GM21447 (cell line): Measurements from ENCODE around the gene PRTN3.
"Not testable (repeated sequence)": the region's sequence is repeated elsewhere in the genome, so short reads cannot be mapped to it uniquely, and the experiment has no call there.

ENCODE experiments used
- ATAC-seq: cut with Tn5 transposase; IDR thresholded peaks from one replicate; pipeline ENCODE4 v1.9.1; 2021; ENCODE audit not compliant: unreplicated experiment

The PRTN3 gene

GRCh38 chr19:862581-863314, 21.9 kb downstream of the PRTN3 start:
- no peak for ATAC-seq

DNA sequence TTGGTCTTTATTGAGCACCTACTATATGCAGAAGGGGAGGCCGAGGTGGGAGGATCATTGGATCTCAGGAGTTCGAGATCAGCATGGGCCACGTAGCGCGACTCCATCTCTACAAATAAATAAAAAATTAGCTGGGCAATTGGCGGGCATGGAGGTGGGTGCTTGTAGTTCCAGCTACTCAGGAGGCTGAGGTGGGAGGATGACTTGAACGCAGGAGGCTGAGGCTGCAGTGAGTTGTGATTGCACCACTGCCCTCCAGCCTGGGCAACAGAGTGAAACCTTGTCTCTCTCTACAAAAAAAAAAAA, 22.5 kb downstream of the PRTN3 start:
- no peak for ATAC-seq

GRCh38 chr19:866769-867300, 26.0 kb downstream of the PRTN3 start:
- no peak for ATAC-seq

DNA sequence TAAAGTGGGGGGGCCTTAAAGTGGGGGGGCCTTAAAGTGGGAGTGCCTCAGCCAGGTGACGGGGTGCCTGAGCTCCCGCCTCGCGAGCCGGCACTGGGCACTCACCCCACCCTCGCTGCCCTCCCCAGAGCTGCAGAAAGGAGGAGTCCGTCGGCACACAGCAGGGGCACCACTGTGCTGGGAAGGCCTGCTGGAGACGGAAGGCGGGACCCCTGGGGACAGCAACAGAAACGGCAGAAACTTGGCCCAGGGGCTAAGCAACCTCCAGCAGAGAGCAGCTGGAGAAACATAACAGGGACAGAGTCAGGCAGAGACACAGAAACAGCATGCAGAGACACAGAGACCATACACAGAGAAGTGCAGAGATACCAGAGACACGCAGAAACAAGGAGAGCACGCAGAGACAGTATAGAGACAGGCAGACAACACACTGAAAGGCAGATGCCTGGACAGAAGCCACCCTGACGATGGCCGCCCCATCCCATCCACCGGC, 26.5 kb downstream of the PRTN3 start:
- no peak for ATAC-seq

- no peak for ATAC-seq
Measured at GRCh38 chr19:867855-868457, 27.2 kb downstream of the PRTN3 start.

DNA sequence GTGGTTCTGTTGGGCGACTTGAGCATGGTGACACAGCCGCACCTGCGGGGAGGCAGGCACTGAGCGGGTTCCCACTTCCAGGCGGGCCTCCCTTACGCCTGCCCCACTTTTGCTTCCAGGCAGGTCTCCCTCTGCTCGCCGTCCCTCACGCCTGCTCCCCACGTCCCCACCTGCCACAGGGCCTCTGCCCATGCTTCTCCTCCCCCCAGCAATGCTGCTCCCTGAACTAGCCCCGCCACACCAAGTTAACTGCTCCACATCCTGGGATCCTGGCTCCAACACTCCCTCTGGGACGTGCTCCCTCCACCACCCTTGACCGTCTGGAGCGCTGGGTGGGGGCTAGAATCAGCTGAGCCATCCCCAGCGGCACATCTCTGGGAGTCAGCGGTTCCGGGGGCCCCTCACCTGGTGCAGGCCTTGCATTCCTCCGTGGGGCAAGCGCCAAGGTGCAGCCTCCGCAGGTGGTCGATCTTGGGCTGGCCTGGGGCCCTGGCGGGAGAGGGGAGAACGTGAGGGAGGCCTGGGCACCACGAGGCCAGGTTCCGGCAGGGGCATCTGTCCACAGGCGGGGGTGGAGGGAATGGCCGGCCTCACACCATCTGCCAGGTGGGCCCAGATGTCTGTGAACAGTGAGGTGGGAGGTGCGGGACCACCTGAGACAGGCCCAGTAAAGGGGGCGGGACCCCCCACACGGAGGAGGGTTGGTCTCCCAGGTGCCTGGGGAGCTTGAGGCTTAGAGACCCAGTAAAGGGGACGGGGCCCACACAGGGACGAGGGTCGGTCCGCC, 27.9 kb downstream of the PRTN3 start:
- no peak for ATAC-seq

DNA sequence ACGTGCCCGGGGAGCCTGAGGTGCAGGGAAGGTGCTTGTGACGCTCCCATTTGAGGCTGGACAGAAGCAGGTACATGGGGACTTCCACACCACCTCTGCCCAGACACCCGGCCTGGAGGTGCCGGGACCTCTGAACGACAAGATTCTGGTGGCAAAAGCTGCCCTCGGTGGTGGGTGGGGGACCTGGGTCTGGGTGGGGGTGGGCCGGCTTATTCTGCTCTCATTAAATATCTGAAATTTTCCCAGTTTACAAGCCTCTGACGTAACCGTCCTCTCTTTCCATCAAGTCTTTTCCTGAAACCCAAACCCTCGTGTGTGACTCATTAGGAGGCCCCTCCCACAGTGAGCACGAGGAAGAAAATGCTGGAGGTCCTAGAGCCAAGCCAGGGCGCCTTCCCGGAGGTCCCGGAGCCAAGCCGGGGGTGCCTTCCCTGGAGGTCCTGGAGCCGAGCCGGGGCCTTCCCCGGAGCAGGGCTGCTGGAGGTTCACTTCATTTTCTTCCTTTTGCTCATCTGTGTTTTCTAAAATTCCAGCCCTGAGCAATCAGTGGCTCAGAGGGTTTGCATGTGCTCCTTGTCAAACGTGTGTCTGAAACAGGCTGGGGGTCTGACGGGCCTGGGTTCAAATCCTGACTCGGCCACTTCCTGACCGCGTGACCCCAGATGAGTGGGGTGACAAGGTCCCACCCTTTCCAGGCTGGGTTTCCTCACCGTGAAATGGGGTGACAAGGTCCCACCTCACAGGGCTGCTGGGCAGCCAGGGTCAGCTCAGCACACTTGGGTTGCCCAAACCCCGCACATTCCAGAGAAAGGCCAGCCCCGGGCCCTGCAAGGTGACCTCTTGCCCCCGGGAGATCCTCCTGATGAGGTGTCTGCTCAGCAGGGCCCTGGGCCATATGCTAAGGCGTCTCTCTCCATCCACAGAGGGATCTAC, 28.7 kb downstream of the PRTN3 start:
- no peak for ATAC-seq

- no peak for ATAC-seq
Measured at GRCh38 chr19:870314-870713, 29.5 kb downstream of the PRTN3 start.

- no peak for ATAC-seq
Measured at GRCh38 chr19:870963-871401, 30.2 kb downstream of the PRTN3 start.

DNA sequence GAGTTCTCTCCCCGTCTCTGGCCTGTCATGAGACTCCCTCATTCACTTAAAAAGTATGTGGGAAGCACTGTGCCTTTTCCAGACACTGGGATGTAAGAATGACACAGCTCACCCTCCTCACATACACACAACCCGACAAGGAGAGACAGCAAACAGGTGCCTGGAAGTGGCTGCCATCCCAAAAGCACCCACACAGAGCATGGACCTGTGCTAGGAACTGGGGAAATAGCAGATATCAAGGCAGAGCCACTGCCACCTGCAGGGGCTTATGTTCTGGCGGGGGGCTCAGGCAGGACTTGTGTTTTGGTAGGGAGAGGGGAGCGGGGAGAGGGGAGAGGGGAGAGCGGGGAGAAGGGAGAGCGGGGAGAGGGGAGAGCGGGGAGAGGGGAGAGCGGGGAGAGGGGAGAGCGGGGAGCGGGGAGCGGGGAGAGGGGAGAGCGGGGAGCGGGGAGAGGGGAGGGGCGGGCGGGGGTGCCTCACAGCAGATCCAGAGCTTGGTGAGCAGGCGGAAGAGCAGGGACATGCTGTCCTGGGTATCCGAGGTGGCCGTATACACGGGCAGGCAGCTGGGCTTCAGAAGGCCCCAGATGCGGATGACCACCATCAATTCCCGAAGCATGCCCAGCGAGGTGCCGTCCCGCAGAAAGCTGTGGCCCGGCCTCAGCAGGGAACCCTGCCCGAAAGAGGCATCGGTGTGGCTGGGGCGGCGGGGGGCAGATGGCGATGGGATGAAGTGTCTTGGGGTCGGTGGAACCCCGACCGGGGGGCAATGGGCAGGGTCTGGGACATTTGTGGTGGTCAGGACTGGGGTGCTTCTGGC, 30.9 kb downstream of the PRTN3 start:
- ATAC-seq: no peak

GRCh38 chr19:872266-872951, 31.6 kb downstream of the PRTN3 start:
- peak; percentile 68 for ATAC-seq

DNA sequence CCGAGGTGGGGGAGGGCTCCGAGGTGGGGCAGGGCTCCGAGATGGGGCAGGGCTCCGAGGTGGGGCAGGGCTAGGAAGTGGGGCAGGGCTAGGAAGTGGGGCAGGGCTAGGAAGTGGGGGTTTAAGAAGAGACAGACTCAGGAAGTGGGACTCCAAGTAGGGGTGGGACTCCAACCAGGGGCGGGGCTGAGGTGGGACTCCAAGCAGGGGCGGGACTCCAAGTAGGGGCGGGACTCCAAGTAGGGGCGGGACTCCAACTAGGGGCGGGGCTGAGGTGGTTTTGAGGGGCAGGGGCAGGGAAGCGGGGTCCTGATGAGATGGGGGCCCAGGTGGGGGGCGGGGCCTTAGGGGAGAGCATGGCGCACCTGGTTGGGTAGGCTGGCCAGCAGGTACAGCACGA, 32.3 kb downstream of the PRTN3 start:
- ATAC-seq: no peak

DNA sequence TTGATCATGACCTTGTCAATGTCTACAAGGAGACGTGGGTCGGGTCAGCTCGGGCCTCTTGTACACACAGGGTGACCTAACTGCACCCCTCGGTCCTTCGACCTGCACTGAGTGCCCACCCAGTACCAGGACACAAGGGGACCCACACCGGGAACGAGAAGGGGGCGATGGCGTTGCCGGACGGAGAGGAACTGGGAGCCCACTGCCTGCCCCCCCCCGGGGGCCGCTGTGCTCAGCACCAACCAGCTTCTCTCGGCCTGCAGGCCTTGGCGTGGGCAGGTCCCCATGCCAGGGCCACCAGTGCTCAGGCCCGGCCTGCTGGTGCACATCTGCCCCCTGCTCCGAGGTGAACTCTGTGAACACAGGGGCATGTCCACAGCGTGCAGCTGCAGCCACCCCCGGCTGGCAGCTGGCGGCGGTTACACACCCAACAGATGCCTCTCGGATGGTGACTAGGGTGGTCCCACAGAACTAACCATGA, 32.8 kb downstream of the PRTN3 start:
- ATAC-seq: no peak

GRCh38 chr19:875265-875879, 34.6 kb downstream of the PRTN3 start:
- ATAC-seq: no peak

- no peak for ATAC-seq
Measured at GRCh38 chr19:876089-876488, 35.3 kb downstream of the PRTN3 start.

- ATAC-seq: no peak
Measured at GRCh38 chr19:876780-877314, 36.0 kb downstream of the PRTN3 start.

GRCh38 chr19:877992-878660, 37.3 kb downstream of the PRTN3 start:
- not testable (repeated sequence) for ATAC-seq
